A673 (cell line): ENCODE results near the gene KCTD5. TPM values are rescaled to one million over a fixed set of nuclear protein-coding genes. Genes with fewer than 3 reads are reported as not detected.

Source experiments
- BruUV-seq: library from RNA; stranded (reverse); fragments of 400-500 nt; replicated peaks from 2 replicates; lab custom pipeline; 2021; lab: Mats Ljungman, UMichigan
- CTCF ChIA-PET: fragments of 300-600 bp; sonication (Branson Sonifier 250); formaldehyde crosslinking; loops from one replicate; lab custom pipeline; 2022; ENCODE audit warnings: antibody characterized with exemption; lab: Charles Lee
- POLR2A ChIA-PET: fragments of 300-600 bp; sonication (Branson Sonifier 250); formaldehyde crosslinking; loops from one replicate; lab custom pipeline; 2022; ENCODE audit warnings: antibody characterized with exemption; ENCODE audit not compliant: low non-redundant PET; lab: Charles Lee
- DNase-seq: peaks from one replicate; pipeline ENCODE4 v3.0.0-alpha.2; 2015; ENCODE audit warnings: low spot score
- H3K27ac ChIP-seq: fragments of 200-600 bp; sonication (generic); 2 replicates; pipeline ENCODE4 v1.5.1; 2016; ENCODE audit warnings: mixed run types, low read depth, mild to moderate bottlenecking, mixed read lengths, antibody characterized with exemption, low read length; ENCODE audit not compliant: poor library complexity, severe bottlenecking
- H3K27me3 ChIP-seq: fragments of 200-600 bp; sonication (generic); replicated peaks from 2 replicates; pipeline ENCODE4 v1.6.1; 2017; ENCODE audit warnings: mixed run types, low read depth, mild to moderate bottlenecking, mixed read lengths, antibody characterized with exemption, low read length; ENCODE audit not compliant: insufficient read depth, poor library complexity
- H3K36me3 ChIP-seq: fragments of 200-600 bp; sonication (generic); 2 replicates; pipeline ENCODE4 v1.6.1; 2016; ENCODE audit warnings: mixed run types, mild to moderate bottlenecking, mixed read lengths, antibody characterized with exemption, low read length; ENCODE audit not compliant: insufficient read depth, poor library complexity, severe bottlenecking
- H3K4me1 ChIP-seq: fragments of 200-600 bp; sonication (generic); 2 replicates; pipeline ENCODE4 v1.6.1; 2017; ENCODE audit warnings: mixed run types, mild to moderate bottlenecking, mixed read lengths, antibody characterized with exemption, low read length; ENCODE audit not compliant: insufficient read depth, poor library complexity, severe bottlenecking
- H3K4me3 ChIP-seq: fragments of 200-600 bp; sonication (generic); 2 replicates; pipeline ENCODE4 v1.5.1; 2016; ENCODE audit warnings: low read depth, mixed run types, mild to moderate bottlenecking, mixed read lengths, low read length; ENCODE audit not compliant: poor library complexity, severe bottlenecking
- H3K9me3 ChIP-seq: fragments of 200-600 bp; sonication (generic); 2 replicates; pipeline ENCODE4 v1.6.1; 2016; ENCODE audit warnings: mixed run types, low read depth, mild to moderate bottlenecking, mixed read lengths, antibody characterized with exemption, low read length; ENCODE audit not compliant: poor library complexity, severe bottlenecking
- CTCF ChIP-seq: fragments of 300-800, 200-600 bp; sonication (generic); conservative IDR thresholded peaks from 2 replicates; pipeline ENCODE4 v1.5.1; 2017; ENCODE audit warnings: low read depth, mild to moderate bottlenecking, antibody characterized with exemption, low read length, moderate library complexity, mixed read lengths
- EZH2 ChIP-seq: fragments of 200-600 bp; sonication (generic); IDR thresholded peaks from 2 replicates; pipeline ENCODE4 v1.6.1; 2017; ENCODE audit warnings: borderline replicate concordance, low read depth, mild to moderate bottlenecking, mixed read lengths, antibody characterized with exemption, low read length; ENCODE audit not compliant: poor library complexity, severe bottlenecking
- intact Hi-C: fragments of 100-400 bp; cut with micrococcal nuclease; formaldehyde crosslinking; loops from one replicate; pipeline ENCODE4 v1.10.0; 2022; ENCODE audit not compliant: unreplicated experiment
- total RNA-seq: library from RNA; stranded (reverse); gene quantifications from 2 replicates; pipeline ENCODE4 v1.2.3, GENCODE V29; 2021

KCTD5 gene
- total RNA-seq, 1 experiment from 2014 or later, result 35.6 TPM

DNA sequence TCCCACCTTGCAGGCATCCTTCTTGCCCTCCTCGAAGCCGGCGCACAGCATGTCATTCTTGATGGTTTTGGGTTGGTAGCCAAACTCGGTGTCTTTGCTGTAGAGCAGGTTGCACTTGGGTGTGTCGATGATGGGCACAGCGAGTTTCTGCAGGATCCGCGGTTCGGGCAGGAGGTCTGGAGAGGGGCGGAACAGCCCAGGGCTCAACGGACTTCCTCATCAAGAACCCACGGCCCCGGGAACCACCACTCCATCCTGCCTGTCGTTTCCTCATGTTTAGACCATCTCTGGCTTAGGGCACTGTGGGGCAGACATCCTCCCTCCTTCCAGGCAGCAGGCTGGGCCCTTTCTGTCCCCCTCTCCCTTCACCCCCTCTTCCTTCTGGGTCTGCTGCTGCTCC is 31.2 kb downstream of the KCTD5 start:
- H3K4me3 ChIP-seq, result no peak overlapping the region
- H3K27me3 ChIP-seq, result no peaks in the 10 kb centered on the region
- CTCF ChIA-PET, result no interaction called here
- H3K27ac ChIP-seq, result no peak overlapping the region
- BruUV-seq, result no TSS peak
- H3K36me3 ChIP-seq, result no peaks in the 10 kb centered on the region
- TF ChIP-seq CTCF (no peak), EZH2 (no peak)
- intact Hi-C loops, result no loop called here
- no peaks in the 10 kb centered on the region for H3K4me1 ChIP-seq
- POLR2A ChIA-PET, result no interaction called here
- no peak for DNase-seq
- no peaks in the 10 kb centered on the region for H3K9me3 ChIP-seq

GRCh38 chr16:2713985-2714774 is 31.9 kb downstream of the KCTD5 start:
- Histone ChIP-seq H3K9me3 (no peaks in the 10 kb centered on the region), H3K27ac (no peak overlapping the region), H3K4me3 (no peak overlapping the region), H3K27me3 (no peaks in the 10 kb centered on the region), H3K4me1 (no peaks in the 10 kb centered on the region), H3K36me3 (no peaks in the 10 kb centered on the region)
- POLR2A ChIA-PET, result no interaction called here
- CTCF ChIA-PET, result no interaction called here
- TF ChIP-seq CTCF, result no peak
- no peak for TF ChIP-seq EZH2
- intact Hi-C loops, result no loop called here
- no peak for DNase-seq
- no TSS peak for BruUV-seq

GRCh38 chr16:2715064-2715463 is 32.7 kb downstream of the KCTD5 start:
- intact Hi-C loops, result no loop called here
- TF ChIP-seq EZH2 (no peak), CTCF (no peak)
- no peak overlapping the region for H3K27ac ChIP-seq
- no peaks in the 10 kb centered on the region for H3K36me3 ChIP-seq
- no peak overlapping the region for H3K4me3 ChIP-seq
- no peaks in the 10 kb centered on the region for H3K4me1 ChIP-seq
- no peak for DNase-seq
- no peaks in the 10 kb centered on the region for H3K27me3 ChIP-seq
- BruUV-seq, result no TSS peak
- ChIA-PET CTCF (no interaction called here), POLR2A (no interaction called here)
- no peaks in the 10 kb centered on the region for H3K9me3 ChIP-seq
